GM21528 (cell line): ENCODE results near the gene TMCC1.

Source experiments
- ATAC-seq: cut with Tn5 transposase; IDR thresholded peaks from one replicate; pipeline ENCODE4 v1.9.1; 2021; ENCODE audit warnings: mild to moderate bottlenecking, moderate library complexity; ENCODE audit not compliant: unreplicated experiment, low FRiP score

The TMCC1 gene

DNA sequence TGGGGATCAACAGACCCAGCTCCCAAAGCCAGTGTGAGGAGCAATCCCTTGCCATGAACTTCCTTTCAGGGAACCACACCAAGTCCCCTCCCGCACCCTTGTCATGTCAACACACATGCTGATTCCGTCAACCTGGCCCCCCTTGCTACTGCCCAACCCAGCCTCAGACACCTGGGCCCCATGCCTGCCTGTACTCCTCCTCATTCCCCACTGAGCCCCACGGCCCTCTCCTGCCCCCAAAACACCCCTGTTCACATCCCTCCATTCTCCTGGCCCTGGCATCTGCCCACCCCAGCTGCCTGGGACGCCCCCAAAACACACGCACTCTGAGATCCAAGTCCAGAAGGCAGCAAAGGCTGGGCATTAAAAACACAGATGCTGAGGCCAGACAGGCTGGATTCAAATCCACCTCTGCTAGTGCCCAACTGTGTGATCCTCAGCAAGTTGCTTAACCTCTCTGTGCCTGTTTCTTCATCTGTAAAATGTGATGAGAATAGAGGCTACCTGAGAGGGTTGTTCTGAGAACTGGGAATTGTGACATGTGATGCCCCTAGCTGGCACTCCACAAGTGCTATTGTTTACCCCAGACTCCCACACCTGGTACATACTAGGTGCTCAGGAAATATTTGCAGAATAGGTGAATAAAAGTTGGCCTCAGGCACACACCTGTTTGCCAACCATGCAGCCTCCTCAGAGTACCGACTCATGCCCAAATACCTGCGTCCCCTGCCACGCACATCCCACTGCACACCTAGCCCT, 289.3 kb downstream of the TMCC1 start:
- ATAC-seq, result no peak

DNA sequence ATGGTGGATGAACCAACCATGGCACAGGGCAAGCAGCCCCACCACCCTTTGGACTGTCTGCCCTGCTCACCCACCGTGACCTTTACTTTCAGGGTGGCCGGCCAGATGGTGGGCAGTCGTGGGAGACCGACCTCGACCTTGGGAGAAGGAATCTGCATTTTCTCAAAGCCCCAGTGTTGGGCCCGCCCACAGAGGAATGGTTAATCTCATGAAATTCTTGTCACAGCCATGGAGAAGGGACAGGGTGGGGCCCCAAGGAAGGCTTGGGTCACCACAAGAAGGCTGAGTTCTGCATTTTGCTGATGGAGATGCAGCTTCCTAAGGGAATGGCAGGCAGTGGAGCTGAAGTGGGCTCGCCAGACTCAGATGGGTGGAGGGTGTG, 290.0 kb downstream of the TMCC1 start:
- ATAC-seq, result no peak

GRCh38 chr3:129602730-129603560, 290.6 kb downstream of the TMCC1 start:
- no peak for ATAC-seq

DNA sequence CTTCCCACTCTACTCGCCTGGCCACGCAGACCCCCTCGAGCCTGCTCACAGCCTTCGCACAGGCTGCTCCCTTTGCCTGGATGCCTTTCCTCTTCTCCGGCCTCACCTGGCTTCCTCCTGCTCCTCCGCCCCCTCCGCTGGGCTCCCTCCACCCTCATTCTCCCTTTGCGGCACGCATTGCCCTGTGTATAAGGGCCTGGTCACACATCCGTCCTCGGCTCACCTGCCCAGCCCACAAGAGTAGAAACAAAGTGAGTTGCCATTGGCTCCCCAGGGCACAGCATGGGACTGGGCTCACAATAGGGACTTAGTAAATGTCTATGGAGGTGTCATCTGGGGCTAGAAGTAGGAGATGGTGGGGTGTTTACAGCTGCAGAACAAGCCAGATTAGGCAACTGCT, 291.2 kb downstream of the TMCC1 start:
- no peak for ATAC-seq

GRCh38 chr3:129601713-129602112, 291.8 kb downstream of the TMCC1 start:
- ATAC-seq, result no peak

DNA sequence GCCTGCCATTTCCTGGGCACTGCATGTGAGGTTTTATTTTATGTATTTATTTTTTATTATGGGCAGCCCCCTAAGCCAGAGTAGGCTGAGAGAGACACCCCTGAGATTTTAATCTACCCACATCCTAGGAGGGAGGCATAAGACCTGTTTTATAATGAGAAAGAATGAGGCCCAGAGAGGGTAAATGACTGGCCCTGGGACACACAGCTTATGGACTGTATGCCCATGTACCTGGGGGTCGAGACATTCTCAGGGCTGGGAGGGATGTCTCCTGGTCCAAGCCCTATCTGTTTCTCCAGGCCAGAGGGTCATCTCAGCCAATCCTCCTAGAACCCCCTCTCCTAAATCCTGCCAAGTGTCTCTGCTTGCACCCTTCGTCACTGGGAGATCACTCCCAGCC, 293.2 kb downstream of the TMCC1 start:
- ATAC-seq, result no peak

DNA sequence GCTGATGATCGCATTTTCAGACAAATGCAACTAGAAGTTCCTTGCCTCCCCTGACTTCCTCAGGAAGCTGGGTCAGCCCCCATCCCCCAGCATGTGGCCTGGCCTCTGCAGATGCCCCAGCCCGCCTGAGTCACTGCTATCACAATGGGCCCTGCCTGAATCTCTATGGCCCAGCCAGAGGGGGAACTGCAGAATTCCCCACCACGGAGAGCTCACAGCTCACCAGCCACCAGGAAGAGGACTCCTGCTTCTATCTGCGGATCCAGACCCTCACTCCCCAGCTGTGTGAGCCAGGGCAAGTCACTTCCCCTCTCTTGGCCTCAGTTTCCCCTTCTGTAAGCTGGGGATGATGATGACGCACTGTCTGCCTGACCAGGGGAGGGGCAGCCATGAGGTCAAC, 293.9 kb downstream of the TMCC1 start:
- no peak for ATAC-seq

GRCh38 chr3:129599073-129599472, 294.4 kb downstream of the TMCC1 start:
- no peak for ATAC-seq

GRCh38 chr3:129598484-129598883, 295.0 kb downstream of the TMCC1 start:
- no peak for ATAC-seq

- ATAC-seq, result no peak
Observed at GRCh38 chr3:129598000-129598381, 295.5 kb downstream of the TMCC1 start.
